Stimulated activated CD8-positive, alpha-beta memory T cell treated with anti-CD3 and anti-CD28 coated beads, Interleukin-4, amount 100 ng/mL, for 4 hours (primary cell): ENCODE results near the gene SRCIN1.
"Not testable (repeated sequence)": the region's sequence is repeated elsewhere in the genome, so short reads cannot be mapped to it uniquely, and the experiment has no call there.

Experiments
- DNase-seq, 2 donors: peaks; one replicate each; pipeline ENCODE4 v3.0.0-alpha.2; 2020; ENCODE audit warnings: low read depth in 2 of 2, low spot score in 1 of 2

SRCIN1 gene

GRCh38 chr17:38545531-38546225, 60.1 kb downstream of the SRCIN1 start:
- no peak for DNase-seq

- DNase-seq = no peak
Measured at GRCh38 chr17:38544839-38545209, 60.9 kb downstream of the SRCIN1 start.

GRCh38 chr17:38544175-38544838, 61.4 kb downstream of the SRCIN1 start:
- DNase-seq = no peak

GRCh38 chr17:38543403-38544174, 62.2 kb downstream of the SRCIN1 start:
- DNase-seq = no peak

GRCh38 chr17:38542286-38542685, 63.5 kb downstream of the SRCIN1 start:
- no peak for DNase-seq

GRCh38 chr17:38541281-38541680, 64.5 kb downstream of the SRCIN1 start:
- no peak for DNase-seq

- DNase-seq = no peak
Measured at GRCh38 chr17:38540514-38541045, 65.2 kb downstream of the SRCIN1 start.

GRCh38 chr17:38539386-38539785, 66.4 kb downstream of the SRCIN1 start:
- DNase-seq = no peak

- no peak for DNase-seq
Measured at GRCh38 chr17:38538906-38539305, 66.8 kb downstream of the SRCIN1 start.

- no peak for DNase-seq
Measured at GRCh38 chr17:38536661-38537060, 69.1 kb downstream of the SRCIN1 start.

GRCh38 chr17:38535886-38536285, 69.9 kb downstream of the SRCIN1 start:
- no peak for DNase-seq

- no peak for DNase-seq
Measured at GRCh38 chr17:38534498-38534885, 71.3 kb downstream of the SRCIN1 start.

GRCh38 chr17:38533866-38534497, 71.8 kb downstream of the SRCIN1 start:
- DNase-seq = no peak

- no peak for DNase-seq
Measured at GRCh38 chr17:38533241-38533640, 72.5 kb downstream of the SRCIN1 start.

GRCh38 chr17:38532451-38532850, 73.3 kb downstream of the SRCIN1 start:
- no peak for DNase-seq

- not testable (repeated sequence) for DNase-seq
Measured at GRCh38 chr17:38531761-38532160, 74.0 kb downstream of the SRCIN1 start.

- DNase-seq = not testable (repeated sequence)
Measured at GRCh38 chr17:38530856-38531255, 74.9 kb downstream of the SRCIN1 start.

- not testable (repeated sequence) for DNase-seq
Measured at GRCh38 chr17:38528141-38528540, 77.6 kb downstream of the SRCIN1 start.

- DNase-seq = not testable (repeated sequence)
Measured at GRCh38 chr17:38526526-38526925, 79.2 kb downstream of the SRCIN1 start.

GRCh38 chr17:38512473-38513058, 93.2 kb downstream of the SRCIN1 start:
- no peak for DNase-seq
